K562 (cell line): ENCODE data around the gene EFNA1. TPM values are rescaled to one million over a fixed set of nuclear protein-coding genes. Genes with fewer than 3 reads are reported as not detected.

Experiments used
- BRF1 ChIP-seq: IDR thresholded peaks from 3 replicates; pipeline ENCODE4 v1.6.1; 2011; ENCODE audit warnings: borderline replicate concordance, mild to moderate bottlenecking; ENCODE audit not compliant: insufficient read length; ENCODE audit errors: extremely low read depth
- CBX8 ChIP-seq: fragments of 200-600 bp; sonication (generic); IDR thresholded peaks from 2 replicates; pipeline ENCODE4 v1.6.1; 2012; ENCODE audit warnings: borderline replicate concordance, mixed run types, low read depth, mild to moderate bottlenecking, moderate library complexity, mixed read lengths, low read length, control low read depth, inconsistent platforms; ENCODE audit not compliant: poor library complexity, severe bottlenecking; ENCODE audit errors: extremely low read depth
- CTBP1 ChIP-seq: fragments of 450-650 bp; IDR thresholded peaks from 2 replicates; pipeline ENCODE4 v1.6.1; 2016; ENCODE audit warnings: borderline replicate concordance
- DNMT1 ChIP-seq: fragments of 450-650 bp; IDR thresholded peaks from 2 replicates; pipeline ENCODE4 v1.6.1; 2016; ENCODE audit warnings: antibody characterized with exemption, mild to moderate bottlenecking
- ETV5 ChIP-seq: sonication (generic); formaldehyde crosslinking; IDR thresholded peaks from 2 replicates; pipeline ENCODE4 v1.4.0; 2020; ENCODE audit warnings: low read depth, mild to moderate bottlenecking, missing genetic modification reagents
- HMG20B ChIP-seq: fragments of 250-450 bp; sonication (Bioruptor Pico); IDR thresholded peaks from 2 replicates; pipeline ENCODE4 v1.5.0; 2021; ENCODE audit warnings: mild to moderate bottlenecking
- KAT7 ChIP-seq: sonication (generic); formaldehyde crosslinking; IDR thresholded peaks from 2 replicates; pipeline ENCODE4 v1.8.0; 2022; ENCODE audit warnings: missing genetic modification reagents, mild to moderate bottlenecking, borderline replicate concordance
- MTA3 ChIP-seq: fragments of 450-650 bp; formaldehyde crosslinking; IDR thresholded peaks from 2 replicates; pipeline ENCODE4 v1.6.1; 2017; ENCODE audit warnings: mild to moderate bottlenecking, borderline replicate concordance
- NFE2 ChIP-seq: IDR thresholded peaks from 2 replicates; pipeline ENCODE4 v1.6.1; 2014; ENCODE audit warnings: antibody characterized with exemption, low read depth
- PCBP1 ChIP-seq: fragments of 200-400 bp; formaldehyde crosslinking; IDR thresholded peaks from 2 replicates; pipeline ENCODE4 v1.6.1; 2018; ENCODE audit warnings: mild to moderate bottlenecking, low read depth, low read length; ENCODE audit not compliant: poor library complexity, severe bottlenecking
- PCBP2 ChIP-seq: fragments of 200-400 bp; formaldehyde crosslinking; IDR thresholded peaks from 2 replicates; pipeline ENCODE4 v1.6.1; 2018; ENCODE audit warnings: low read length, low read depth, mild to moderate bottlenecking, moderate library complexity; ENCODE audit not compliant: poor library complexity, severe bottlenecking
- POLR2H ChIP-seq: IDR thresholded peaks from 2 replicates; pipeline ENCODE4 v1.6.1; 2016; ENCODE audit warnings: missing genetic modification characterization, low read depth, mild to moderate bottlenecking, control low read depth, missing compliant biosample characterization, moderate library complexity
- PURB ChIP-seq: sonication (generic); formaldehyde crosslinking; IDR thresholded peaks from 2 replicates; pipeline ENCODE4 v1.9.0; 2021; ENCODE audit warnings: low read depth, mild to moderate bottlenecking, missing genetic modification reagents
- SREBF1 ChIP-seq: fragments of 150-350 bp; IDR thresholded peaks from 2 replicates; pipeline ENCODE4 v1.6.1; 2014; ENCODE audit warnings: antibody characterized with exemption, low read depth, low read length, borderline replicate concordance
- SRSF9 ChIP-seq: fragments of 200-400 bp; formaldehyde crosslinking; IDR thresholded peaks from 2 replicates; pipeline ENCODE4 v1.6.1; 2017; ENCODE audit warnings: low read depth, low read length, borderline replicate concordance
- TOE1 ChIP-seq, 2 experiments: fragments of 450-650 bp in 1 of 2; sonication (generic) in 1 of 2; formaldehyde crosslinking in 1 of 2; IDR thresholded peaks; 2 replicates each; pipeline versions ENCODE4 v1.7.1 to v1.8.0; 2016 to 2022; ENCODE audit warnings: borderline replicate concordance in 2 of 2, mild to moderate bottlenecking in 2 of 2, antibody characterized with exemption in 1 of 2, inconsistent platforms in 1 of 2, low read depth in 1 of 2, missing genetic modification reagents in 1 of 2, moderate library complexity in 1 of 2
- YBX1 ChIP-seq: fragments of 450-650 bp; IDR thresholded peaks from 2 replicates; pipeline ENCODE4 v1.7.1; 2016; ENCODE audit warnings: mild to moderate bottlenecking
- ZKSCAN1 ChIP-seq: fragments of 150-350 bp; IDR thresholded peaks from 2 replicates; pipeline ENCODE4 v1.6.1; 2016; ENCODE audit warnings: low read depth, low read length
- ZKSCAN8 ChIP-seq: fragments of 200-800 bp; sonication (Bioruptor generic); IDR thresholded peaks from 2 replicates; pipeline ENCODE4 v1.6.1; 2016; ENCODE audit warnings: missing genetic modification characterization, missing compliant biosample characterization
- ZNF253 ChIP-seq: fragments of 250-450 bp; sonication (Bioruptor Pico); conservative IDR thresholded peaks from 2 replicates; pipeline ENCODE4 v1.6.1; 2021; ENCODE audit warnings: mild to moderate bottlenecking
- ZNF778 ChIP-seq: fragments of 450-650 bp; formaldehyde crosslinking; IDR thresholded peaks from 2 replicates; pipeline ENCODE4 v1.4.0; 2020; ENCODE audit warnings: mild to moderate bottlenecking, moderate library complexity
- polyA plus RNA-seq, 8 experiments: library from polyadenylated mRNA; depleted of rRNA in 4 of 8; stranded (reverse) in 5 of 8; unstranded in 3 of 8; fragments of >200 nt; fragmentation: Nextera tagmentation in 2 of 8; fragmentation: Illumina TruSeq in 1 of 8; extraction: Ambion mirVana in 2 of 8; extraction: Trizol in 1 of 8; gene quantifications; 2 replicates each; pipeline versions ENCODE4 v1.2.1 to v1.2.3, GENCODE V29; 2011 to 2014; ENCODE audit warnings: inconsistent platforms in 1 of 8, missing spikeins in 1 of 8
- total RNA-seq, 7 experiments: library from RNA; depleted of rRNA in 6 of 7; stranded (reverse); fragments of >200 nt in 6 of 7; fragmentation: Illumina TruSeq in 2 of 7; extraction: Trizol in 2 of 7; gene quantifications; 2 replicates each; pipeline versions ENCODE4 v1.2.1 to v1.2.3, GENCODE V29; 2011 to 2021; ENCODE audit warnings: low replicate concordance in 1 of 7
- TF ChIP-seq, protein P1 (sequence below): fragments of 450-650 bp; conservative IDR thresholded peaks from 2 replicates; pipeline ENCODE4 v1.6.1; 2016; ENCODE audit warnings: missing genetic modification characterization, low read depth, mild to moderate bottlenecking, missing compliant biosample characterization, moderate library complexity
- TF ChIP-seq, protein P2 (sequence below): fragments of 250-450 bp; sonication (Bioruptor Pico); IDR thresholded peaks from 2 replicates; pipeline ENCODE4 v1.5.0; 2021; ENCODE audit warnings: mild to moderate bottlenecking, moderate library complexity

The EFNA1 gene
- total and polyA plus RNA-seq, 9 of the 15 experiments (the other 6 are each of a cell fraction or from before 2014, with no cell fraction given): 2.1 to 9.3 (median 3.0) TPM

DNA sequence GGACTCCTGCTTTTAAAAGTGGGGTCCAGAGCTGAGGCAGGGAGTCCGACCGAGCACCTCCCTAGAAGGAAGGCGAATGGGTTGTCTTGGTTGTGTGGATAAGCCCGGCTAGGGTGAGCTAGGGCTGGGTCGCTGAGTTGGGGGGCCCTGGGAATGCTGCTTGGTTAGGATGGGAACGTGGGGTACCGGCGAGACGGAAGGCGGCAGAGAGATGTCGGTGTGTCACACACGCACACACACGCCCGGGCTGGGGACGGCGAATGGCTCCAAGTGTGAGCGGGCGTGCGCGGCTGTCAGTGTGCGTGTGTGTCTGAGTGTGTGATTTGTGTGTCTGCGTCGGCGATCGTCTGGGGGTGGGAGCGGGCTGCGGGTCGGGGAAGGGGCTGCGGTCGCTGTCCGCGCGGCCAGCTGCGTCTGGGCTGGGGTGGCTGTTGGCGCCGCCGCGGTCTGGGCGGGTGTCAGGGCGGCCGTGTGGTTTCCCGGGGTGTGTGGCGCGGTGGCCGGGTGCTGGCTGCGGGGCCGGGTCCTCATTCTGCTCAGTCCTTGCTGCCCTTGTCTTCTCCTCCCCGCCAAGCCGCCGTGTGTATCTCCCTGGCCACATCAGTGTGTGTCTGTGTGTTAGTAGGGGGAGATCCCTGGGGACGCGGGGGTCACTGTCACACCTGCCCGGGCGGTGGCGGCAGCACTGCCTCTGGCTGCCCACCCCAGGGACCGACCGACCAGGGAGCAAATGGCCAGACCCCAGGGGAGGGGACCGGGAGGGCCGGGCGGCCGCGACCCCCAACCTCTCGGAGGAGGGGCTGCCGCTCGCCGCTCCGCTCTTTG lies 48.0 kb upstream of the EFNA1 start (continued):
- TF ChIP-seq, protein P1, sequence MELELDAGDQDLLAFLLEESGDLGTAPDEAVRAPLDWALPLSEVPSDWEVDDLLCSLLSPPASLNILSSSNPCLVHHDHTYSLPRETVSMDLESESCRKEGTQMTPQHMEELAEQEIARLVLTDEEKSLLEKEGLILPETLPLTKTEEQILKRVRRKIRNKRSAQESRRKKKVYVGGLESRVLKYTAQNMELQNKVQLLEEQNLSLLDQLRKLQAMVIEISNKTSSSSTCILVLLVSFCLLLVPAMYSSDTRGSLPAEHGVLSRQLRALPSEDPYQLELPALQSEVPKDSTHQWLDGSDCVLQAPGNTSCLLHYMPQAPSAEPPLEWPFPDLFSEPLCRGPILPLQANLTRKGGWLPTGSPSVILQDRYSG (tag): no peak
- TF ChIP-seq HMG20B (CRISPR knock-in tag) (no peak), DNMT1 (no peak), ZKSCAN1 (no peak), BRF1 (no peak), PCBP1 (peak; percentile 12), NFE2 (no peak), MTA3 (0 out of 2 replicates have a peak, but pooled peaks have one; percentile 24), SREBF1 (no peak), YBX1 (no peak), ZNF253 (no peak), PCBP2 (no peak), ETV5 (no peak), TOE1 (IDR thresholded peaks at IDR 0.05; ENCODE audit: borderline replicate concordance) (no peak), TOE1 (CRISPR knock-in tag; IDR thresholded peaks at IDR 0.05; ENCODE audit: borderline replicate concordance, low read depth) (no peak), SRSF9 (no peak), CBX8 (no peak), POLR2H (tag) (no peak), CTBP1 (peak; percentile 24; the same call in 1 of the 2 replicates), KAT7 (no peak), ZNF778 (CRISPR knock-in tag) (no peak), PURB (CRISPR knock-in tag) (no peak), ZKSCAN8 (CRISPR knock-in tag) (no peak)
- TF ChIP-seq, protein P2, sequence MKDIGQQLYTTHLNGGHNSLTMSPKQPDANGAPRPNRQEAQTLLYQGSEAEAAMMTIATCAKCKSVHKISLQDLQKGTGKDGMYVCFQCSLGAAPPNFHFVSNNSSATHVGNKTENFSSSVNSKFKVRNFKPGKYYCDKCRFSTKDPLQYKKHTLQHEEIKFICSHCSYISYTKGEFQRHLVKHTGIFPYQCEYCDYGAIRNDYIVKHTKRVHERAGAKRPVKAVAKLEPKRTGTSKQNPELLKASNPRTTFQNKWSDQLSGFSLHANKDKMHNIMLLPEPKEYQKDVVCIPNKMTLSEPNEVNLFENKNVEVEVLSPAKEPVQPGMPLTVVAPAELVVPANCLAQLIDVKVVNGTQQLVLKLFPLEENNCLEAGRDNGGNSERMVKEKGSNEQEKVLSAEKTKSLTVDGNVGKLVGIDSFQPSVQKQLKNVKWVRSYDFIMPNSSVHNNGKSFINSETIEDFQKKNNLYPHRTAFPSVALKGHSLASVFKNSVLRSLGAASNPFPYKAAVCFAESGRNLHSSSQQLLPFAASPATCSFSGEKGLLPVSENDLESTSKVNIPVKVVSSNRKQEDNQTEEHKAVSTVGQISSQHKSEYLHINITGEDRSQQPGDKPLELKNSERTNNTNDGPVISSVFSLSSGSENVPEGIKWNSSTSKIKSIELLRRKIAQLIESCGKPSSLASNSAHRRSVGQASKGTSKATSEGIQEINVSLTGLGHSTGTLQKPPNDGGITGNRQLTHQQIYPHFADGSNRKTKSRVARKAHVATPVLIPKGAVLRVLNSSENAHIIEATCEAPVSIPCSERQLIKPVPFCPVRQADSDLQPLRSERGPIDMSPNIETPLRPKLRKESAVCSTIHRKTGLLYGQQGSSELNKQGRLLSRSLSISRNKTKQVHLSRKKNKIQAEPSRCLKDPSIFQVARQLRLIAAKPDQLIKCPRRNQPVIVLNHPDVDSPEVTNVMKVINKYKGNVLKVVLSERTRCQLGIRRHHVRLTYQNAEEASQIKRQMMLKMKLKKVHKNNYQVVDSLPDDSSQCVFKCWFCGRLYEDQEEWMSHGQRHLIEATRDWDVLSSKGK: no peak
